SK-N-SH treated with all-trans-retinoic acid at 6 μM for 48 hours (cell line): ENCODE measurements around the gene ATCAY.
"Not testable (repeated sequence)": the region's sequence is repeated elsewhere in the genome, so short reads cannot be mapped to it uniquely, and the experiment has no call there.

Experiments used
- ATAC-seq: fragments of 200-7000 bp; cut with Tn5 transposase; 3 replicates; pipeline ENCODE4 v1.9.1; 2020; ENCODE audit warnings: mild to moderate bottlenecking, moderate library complexity
- BACH2 ChIP-seq: fragments of 250-450 bp; sonication (Bioruptor Pico); IDR thresholded peaks from 2 replicates; pipeline ENCODE4 v1.9.0; 2021; ENCODE audit warnings: mild to moderate bottlenecking, borderline replicate concordance
- CSDC2 ChIP-seq: fragments of 250-450 bp; sonication (Bioruptor Pico); IDR thresholded peaks from 2 replicates; pipeline ENCODE4 v1.5.0; 2020; ENCODE audit warnings: mild to moderate bottlenecking, moderate library complexity
- GLIS3 ChIP-seq: fragments of 250-450 bp; sonication (Bioruptor Pico); IDR thresholded peaks from 2 replicates; pipeline ENCODE4 v1.5.0; 2020; ENCODE audit warnings: mild to moderate bottlenecking, moderate library complexity
- PPARA ChIP-seq: fragments of 250-450 bp; sonication (Bioruptor Pico); IDR thresholded peaks from 2 replicates; pipeline ENCODE4 v1.5.0; 2020; ENCODE audit warnings: mild to moderate bottlenecking, borderline replicate concordance
- RARB ChIP-seq: fragments of 250-450 bp; sonication (Bioruptor Pico); IDR thresholded peaks from 2 replicates; pipeline ENCODE4 v1.8.0; 2021; ENCODE audit warnings: mild to moderate bottlenecking, moderate library complexity
- TCF4 ChIP-seq: fragments of 250-450 bp; sonication (Bioruptor Pico); IDR thresholded peaks from 2 replicates; pipeline ENCODE4 v1.8.0; 2021; ENCODE audit warnings: mild to moderate bottlenecking, moderate library complexity, borderline replicate concordance
- ZC3H10 ChIP-seq: fragments of 250-450 bp; sonication (Bioruptor Pico); IDR thresholded peaks from 2 replicates; pipeline ENCODE4 v1.5.1; 2021; ENCODE audit warnings: mild to moderate bottlenecking, moderate library complexity
- ZFP30 ChIP-seq: fragments of 450-650 bp; formaldehyde crosslinking; IDR thresholded peaks from 2 replicates; pipeline ENCODE4 v1.5.0; 2022; ENCODE audit warnings: mild to moderate bottlenecking, moderate library complexity
- ZNF565 ChIP-seq: fragments of 450-650 bp; formaldehyde crosslinking; conservative IDR thresholded peaks from 2 replicates; pipeline ENCODE4 v1.5.0; 2020; ENCODE audit warnings: low read depth, mild to moderate bottlenecking, moderate library complexity
- ZNF70 ChIP-seq: fragments of 450-650 bp; formaldehyde crosslinking; IDR thresholded peaks from 2 replicates; pipeline ENCODE4 v1.5.0; 2020; ENCODE audit warnings: mild to moderate bottlenecking, moderate library complexity
- TF ChIP-seq, protein P1 (sequence below): fragments of 250-450 bp; sonication (Bioruptor Pico); IDR thresholded peaks from 2 replicates; pipeline ENCODE4 v1.8.0; 2021; ENCODE audit warnings: low read depth, mild to moderate bottlenecking, moderate library complexity, borderline replicate concordance
- TF ChIP-seq, protein P2 (sequence below): fragments of 250-450 bp; sonication (Bioruptor Pico); IDR thresholded peaks from 2 replicates; pipeline ENCODE4 v1.5.0; 2020; ENCODE audit warnings: mild to moderate bottlenecking, moderate library complexity
- TF ChIP-seq, protein P3 (sequence below): fragments of 250-450 bp; sonication (Bioruptor Pico); IDR thresholded peaks from 2 replicates; pipeline ENCODE4 v1.5.1; 2020; ENCODE audit warnings: low read depth, mild to moderate bottlenecking, moderate library complexity
- TF ChIP-seq, protein P4 (sequence below): fragments of 250-450 bp; sonication (Bioruptor Pico); IDR thresholded peaks from 2 replicates; pipeline ENCODE4 v1.8.0; 2020; ENCODE audit warnings: mild to moderate bottlenecking, moderate library complexity, borderline replicate concordance

Gene ATCAY

DNA sequence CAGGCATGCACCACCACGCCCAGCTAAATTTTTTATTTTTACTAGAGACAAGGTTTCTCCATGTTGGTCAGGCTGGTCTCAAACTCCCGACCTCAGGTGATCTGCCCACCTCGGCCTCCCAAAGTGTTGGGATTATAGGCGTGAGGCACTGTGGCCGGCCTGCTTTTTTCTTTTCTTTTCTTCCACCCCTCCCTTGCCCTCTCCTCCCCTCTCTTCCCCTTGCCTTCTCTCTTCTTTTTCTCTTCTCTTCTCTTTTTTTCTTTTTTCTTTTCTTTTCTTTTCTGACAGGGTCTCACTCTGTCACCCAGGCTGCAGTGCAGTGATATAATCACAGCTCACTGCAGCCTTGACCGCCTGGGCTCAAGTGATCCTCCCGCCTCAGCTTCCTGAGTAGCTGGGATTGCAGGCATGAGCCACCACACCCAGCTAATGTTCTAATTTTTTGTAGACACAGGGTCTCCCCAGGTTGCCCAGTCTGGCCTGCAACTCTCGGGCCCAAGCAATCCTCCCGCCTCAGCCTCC is 72.3 kb downstream of the ATCAY start:
- ATAC-seq: not testable (repeated sequence)

DNA sequence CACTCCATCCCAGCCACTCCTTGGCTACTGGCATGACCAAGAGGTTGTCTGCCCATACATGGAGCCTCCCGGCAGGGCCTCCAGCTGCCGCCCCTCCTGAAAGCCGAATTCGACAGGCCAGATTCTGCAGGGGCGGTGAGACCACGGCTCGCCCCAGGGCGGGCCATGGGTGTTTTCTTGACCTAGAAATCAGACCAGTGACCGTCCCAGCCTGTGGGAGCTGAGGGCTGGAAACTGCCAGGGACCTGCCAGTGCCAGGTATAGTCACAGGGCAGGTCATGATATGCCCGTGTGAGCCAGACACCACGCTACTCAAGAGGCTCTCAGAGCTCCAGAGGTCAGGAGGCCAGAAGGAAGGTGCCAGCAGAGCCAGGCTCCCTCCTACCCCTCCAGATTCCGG is 73.6 kb downstream of the ATCAY start:
- ATAC-seq: no peak; the same call in 2 of the 3 replicates
- TF ChIP-seq ZC3H10 (no peak), ZNF565 (no peak), PPARA (CRISPR knock-in tag) (no peak), ZNF70 (no peak), BACH2 (CRISPR knock-in tag) (no peak), RARB (no peak), GLIS3 (no peak), TCF4 (CRISPR knock-in tag) (no peak), CSDC2 (no peak), ZFP30 (CRISPR knock-in tag) (no peak)
- TF ChIP-seq, protein P1, sequence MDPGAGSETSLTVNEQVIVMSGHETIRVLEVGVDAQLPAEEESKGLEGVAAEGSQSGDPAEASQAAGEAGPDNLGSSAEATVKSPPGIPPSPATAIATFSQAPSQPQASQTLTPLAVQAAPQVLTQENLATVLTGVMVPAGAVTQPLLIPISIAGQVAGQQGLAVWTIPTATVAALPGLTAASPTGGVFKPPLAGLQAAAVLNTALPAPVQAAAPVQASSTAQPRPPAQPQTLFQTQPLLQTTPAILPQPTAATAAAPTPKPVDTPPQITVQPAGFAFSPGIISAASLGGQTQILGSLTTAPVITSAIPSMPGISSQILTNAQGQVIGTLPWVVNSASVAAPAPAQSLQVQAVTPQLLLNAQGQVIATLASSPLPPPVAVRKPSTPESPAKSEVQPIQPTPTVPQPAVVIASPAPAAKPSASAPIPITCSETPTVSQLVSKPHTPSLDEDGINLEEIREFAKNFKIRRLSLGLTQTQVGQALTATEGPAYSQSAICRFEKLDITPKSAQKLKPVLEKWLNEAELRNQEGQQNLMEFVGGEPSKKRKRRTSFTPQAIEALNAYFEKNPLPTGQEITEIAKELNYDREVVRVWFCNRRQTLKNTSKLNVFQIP (CRISPR knock-in tag): no peak
- TF ChIP-seq, protein P2, sequence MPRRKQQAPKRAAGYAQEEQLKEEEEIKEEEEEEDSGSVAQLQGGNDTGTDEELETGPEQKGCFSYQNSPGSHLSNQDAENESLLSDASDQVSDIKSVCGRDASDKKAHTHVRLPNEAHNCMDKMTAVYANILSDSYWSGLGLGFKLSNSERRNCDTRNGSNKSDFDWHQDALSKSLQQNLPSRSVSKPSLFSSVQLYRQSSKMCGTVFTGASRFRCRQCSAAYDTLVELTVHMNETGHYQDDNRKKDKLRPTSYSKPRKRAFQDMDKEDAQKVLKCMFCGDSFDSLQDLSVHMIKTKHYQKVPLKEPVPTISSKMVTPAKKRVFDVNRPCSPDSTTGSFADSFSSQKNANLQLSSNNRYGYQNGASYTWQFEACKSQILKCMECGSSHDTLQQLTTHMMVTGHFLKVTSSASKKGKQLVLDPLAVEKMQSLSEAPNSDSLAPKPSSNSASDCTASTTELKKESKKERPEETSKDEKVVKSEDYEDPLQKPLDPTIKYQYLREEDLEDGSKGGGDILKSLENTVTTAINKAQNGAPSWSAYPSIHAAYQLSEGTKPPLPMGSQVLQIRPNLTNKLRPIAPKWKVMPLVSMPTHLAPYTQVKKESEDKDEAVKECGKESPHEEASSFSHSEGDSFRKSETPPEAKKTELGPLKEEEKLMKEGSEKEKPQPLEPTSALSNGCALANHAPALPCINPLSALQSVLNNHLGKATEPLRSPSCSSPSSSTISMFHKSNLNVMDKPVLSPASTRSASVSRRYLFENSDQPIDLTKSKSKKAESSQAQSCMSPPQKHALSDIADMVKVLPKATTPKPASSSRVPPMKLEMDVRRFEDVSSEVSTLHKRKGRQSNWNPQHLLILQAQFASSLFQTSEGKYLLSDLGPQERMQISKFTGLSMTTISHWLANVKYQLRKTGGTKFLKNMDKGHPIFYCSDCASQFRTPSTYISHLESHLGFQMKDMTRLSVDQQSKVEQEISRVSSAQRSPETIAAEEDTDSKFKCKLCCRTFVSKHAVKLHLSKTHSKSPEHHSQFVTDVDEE (CRISPR knock-in tag): no peak
- TF ChIP-seq, protein P3, sequence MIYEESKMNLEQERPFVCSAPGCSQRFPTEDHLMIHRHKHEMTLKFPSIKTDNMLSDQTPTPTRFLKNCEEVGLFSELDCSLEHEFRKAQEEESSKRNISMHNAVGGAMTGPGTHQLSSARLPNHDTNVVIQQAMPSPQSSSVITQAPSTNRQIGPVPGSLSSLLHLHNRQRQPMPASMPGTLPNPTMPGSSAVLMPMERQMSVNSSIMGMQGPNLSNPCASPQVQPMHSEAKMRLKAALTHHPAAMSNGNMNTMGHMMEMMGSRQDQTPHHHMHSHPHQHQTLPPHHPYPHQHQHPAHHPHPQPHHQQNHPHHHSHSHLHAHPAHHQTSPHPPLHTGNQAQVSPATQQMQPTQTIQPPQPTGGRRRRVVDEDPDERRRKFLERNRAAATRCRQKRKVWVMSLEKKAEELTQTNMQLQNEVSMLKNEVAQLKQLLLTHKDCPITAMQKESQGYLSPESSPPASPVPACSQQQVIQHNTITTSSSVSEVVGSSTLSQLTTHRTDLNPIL: no peak

DNA sequence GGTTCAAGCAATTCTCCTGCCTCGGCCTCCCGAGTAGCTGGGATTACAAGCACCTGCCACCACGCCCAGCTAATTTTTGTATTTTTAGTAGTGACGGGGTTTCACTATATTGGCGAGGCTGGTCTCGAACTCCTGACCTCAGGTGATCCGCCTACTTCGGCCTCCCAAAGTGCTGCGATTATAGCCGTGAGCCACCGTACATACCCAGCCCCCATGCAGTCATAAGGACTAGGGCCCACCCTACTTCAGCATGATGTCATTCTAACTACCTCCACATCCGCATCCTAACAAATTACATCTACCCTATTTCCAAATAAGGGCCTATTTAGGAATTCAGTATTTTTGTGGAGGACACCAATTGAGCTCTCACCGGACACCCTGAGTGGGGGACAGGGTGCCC is 74.8 kb downstream of the ATCAY start:
- ATAC-seq: not testable (repeated sequence)

DNA sequence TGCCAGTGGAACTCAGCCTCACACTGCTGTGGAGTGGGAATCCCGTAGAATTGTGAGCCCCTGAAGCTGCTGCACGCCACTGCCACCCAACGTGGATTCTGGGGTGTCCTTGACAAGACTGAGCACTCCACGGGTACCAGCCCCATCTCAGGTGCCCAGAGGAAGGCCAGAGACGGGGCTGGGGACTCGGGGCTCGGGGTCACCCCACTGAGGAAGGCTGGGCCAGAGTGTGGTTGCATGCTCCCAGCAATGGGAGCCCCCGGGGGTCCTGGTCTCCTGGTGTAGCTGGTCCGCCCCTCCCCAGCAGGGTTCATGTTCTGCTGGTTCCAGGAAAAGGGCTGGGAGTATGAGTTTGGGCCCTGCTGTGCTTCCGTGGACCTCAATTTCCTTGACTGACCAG is 75.2 kb downstream of the ATCAY start:
- ATAC-seq: no peak
- TF ChIP-seq GLIS3: no peak
- TF ChIP-seq, all 23 proteins: peak for 0

DNA sequence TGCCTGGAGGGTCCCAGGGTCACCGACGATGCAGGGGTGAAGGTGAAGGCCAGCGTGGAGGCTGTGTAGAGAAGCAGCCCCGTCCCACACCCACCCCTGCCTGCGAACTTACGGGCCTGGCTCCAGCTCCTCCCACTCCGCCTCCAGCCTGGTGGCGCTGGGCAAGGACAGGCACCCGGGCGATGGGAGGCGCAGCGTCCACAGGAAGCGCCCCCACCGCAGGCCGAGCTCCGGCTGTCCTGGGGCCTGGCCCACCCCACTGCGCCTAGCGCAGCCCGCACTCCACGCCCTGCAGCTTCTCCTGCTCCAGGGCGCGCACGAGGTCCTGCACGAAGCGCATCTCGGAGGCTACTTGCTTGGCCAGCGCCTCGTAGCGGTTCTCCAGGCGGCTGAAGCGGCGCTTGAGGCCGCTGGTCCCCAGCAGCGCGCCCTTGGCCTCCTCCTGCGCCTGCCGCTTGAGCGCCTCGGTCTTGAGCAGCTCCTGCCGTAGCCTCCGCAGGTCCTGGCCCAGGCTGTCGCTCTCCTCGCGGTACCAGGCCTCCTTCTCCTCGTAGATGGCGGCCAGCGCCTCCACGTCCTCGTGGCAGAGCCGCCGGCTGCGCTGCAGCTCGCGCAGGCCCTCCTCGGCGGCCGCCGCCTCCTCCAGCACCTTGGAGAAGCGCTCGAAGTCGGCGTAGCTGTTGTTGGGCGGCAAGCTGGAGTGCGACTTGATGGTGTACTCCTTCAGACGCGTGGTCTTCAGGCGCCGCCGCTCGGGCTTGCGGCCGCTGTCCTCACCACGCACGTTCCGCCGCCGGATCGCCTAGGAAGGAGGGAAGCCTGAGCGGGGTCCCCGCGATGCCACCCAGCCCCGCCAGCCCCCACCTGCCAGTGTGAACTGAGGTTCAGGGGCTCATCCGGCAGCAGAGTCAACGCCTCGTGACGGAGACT is 78.6 kb downstream of the ATCAY start:
- TF ChIP-seq RARB: no peak
- TF ChIP-seq CSDC2: no peak
- no peak for TF ChIP-seq TCF4 (CRISPR knock-in tag)
- TF ChIP-seq, protein P3: no peak
- TF ChIP-seq GLIS3: no peak
- ATAC-seq: no peak

DNA sequence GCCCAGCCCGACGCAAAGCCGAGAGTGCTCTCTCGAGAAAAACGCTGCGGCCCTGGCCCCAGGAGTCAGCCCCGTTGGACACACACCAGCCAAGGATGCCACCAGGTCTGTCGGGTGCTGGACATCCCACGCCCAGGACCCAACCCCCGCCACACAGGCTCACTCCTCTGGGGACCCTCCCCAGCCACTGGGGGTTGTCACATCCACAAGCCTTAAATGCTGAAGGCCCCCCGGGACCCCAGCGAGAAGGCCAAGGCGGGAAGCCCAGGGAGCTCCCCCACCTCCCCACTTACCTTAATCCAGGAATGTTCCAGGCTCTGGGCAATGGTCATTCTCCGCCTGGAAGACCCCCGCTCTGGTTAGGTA is 79.3 kb downstream of the ATCAY start:
- no peak for ATAC-seq
- TF ChIP-seq, protein P4, sequence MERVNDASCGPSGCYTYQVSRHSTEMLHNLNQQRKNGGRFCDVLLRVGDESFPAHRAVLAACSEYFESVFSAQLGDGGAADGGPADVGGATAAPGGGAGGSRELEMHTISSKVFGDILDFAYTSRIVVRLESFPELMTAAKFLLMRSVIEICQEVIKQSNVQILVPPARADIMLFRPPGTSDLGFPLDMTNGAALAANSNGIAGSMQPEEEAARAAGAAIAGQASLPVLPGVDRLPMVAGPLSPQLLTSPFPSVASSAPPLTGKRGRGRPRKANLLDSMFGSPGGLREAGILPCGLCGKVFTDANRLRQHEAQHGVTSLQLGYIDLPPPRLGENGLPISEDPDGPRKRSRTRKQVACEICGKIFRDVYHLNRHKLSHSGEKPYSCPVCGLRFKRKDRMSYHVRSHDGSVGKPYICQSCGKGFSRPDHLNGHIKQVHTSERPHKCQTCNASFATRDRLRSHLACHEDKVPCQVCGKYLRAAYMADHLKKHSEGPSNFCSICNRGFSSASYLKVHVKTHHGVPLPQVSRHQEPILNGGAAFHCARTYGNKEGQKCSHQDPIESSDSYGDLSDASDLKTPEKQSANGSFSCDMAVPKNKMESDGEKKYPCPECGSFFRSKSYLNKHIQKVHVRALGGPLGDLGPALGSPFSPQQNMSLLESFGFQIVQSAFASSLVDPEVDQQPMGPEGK (CRISPR knock-in tag): no peak
- TF ChIP-seq, protein P3: no peak
